ENCODE data around the gene PRMT7.

DNA sequence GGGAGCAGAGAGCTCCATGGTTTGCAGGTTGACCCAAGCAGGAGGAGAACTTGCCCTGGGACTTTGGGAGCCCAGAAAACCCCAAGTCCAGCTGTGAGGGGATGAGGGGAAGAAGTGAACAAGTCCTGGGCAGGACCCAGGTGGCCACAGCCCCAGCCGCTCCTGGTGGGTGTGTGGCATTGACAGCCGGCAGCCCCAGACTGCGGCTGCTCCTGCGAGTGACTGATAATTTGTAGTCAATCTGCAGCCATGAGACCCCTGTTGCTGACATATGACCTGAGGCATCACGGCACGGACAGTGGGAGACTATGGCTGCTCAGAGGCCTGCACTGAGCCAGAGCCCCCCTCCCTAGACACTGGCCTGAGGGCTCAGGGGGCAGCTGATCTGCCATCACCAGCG, 66.4 kb downstream of the PRMT7 start:
- TF ChIP-seq EZH2 (IDR thresholded peaks at IDR 0.05; ENCODE audit: low read length) (no peak), CTCF (optimal IDR thresholded peaks at IDR 0.05 in 1 of 3, IDR thresholded peaks at IDR 0.05 in 1 of 3, conservative IDR thresholded peaks at IDR 0.05 in 1 of 3; ENCODE audit: extremely low read depth in 1 of 3, insufficient read depth in 2 of 3, low read length in 3 of 3) (no peak)

All from keratinocyte (primary cell).